Islet of Langerhans (tissue), 1 donor: ENCODE measurements around the gene MBLAC1.

Experiments
- FAIRE-seq: peaks from one replicate; lab custom pipeline; 2011; peaks lifted over from hg19 to GRCh38; lab: Jason Lieb, UNC

Gene MBLAC1

GRCh38 chr7:100126931-100127865, at the start of gene MBLAC1:
TSS of gene MBLAC1 (plus strand) at chr7:100126967. CDS start at chr7:100127396, 429 bp downstream.
- no peak for FAIRE-seq

- no peak for FAIRE-seq
These were observed 49.6 kb upstream of the MBLAC1 start for GRCh38 chr7:100077205-100077604.

- FAIRE-seq: no peak
These were observed 47.7 kb upstream of the MBLAC1 start for GRCh38 chr7:100079024-100079560.

GRCh38 chr7:100080907-100081534, 45.7 kb upstream of the MBLAC1 start:
- no peak for FAIRE-seq

GRCh38 chr7:100081535-100082102, 45.1 kb upstream of the MBLAC1 start, which contains the start of gene ZNF3:
TSS of gene ZNF3 (minus strand) at chr7:100081723. CDS start at chr7:100077357, 4,366 bp downstream.
- FAIRE-seq: peak; percentile 43

- no peak for FAIRE-seq
These were observed 43.8 kb upstream of the MBLAC1 start for GRCh38 chr7:100082978-100083377.

GRCh38 chr7:100085515-100085914, 41.3 kb upstream of the MBLAC1 start:
- no peak for FAIRE-seq

- FAIRE-seq: no peak
These were observed 39.6 kb upstream of the MBLAC1 start for GRCh38 chr7:100087055-100087750.

- no peak for FAIRE-seq
These were observed 38.6 kb upstream of the MBLAC1 start for GRCh38 chr7:100088095-100088620.

- FAIRE-seq: no peak
These were observed 37.9 kb upstream of the MBLAC1 start, which contains the start of gene COPS6 for GRCh38 chr7:100088621-100089457. TSS of gene COPS6 (plus strand) at chr7:100088969. CDS start at chr7:100088991, 22 bp downstream.

- no peak for FAIRE-seq
These were observed 37.1 kb upstream of the MBLAC1 start for GRCh38 chr7:100089458-100090196.

- no peak for FAIRE-seq
These were observed 36.0 kb upstream of the MBLAC1 start for GRCh38 chr7:100090527-100091410.

GRCh38 chr7:100091411-100092181, 35.2 kb upstream of the MBLAC1 start:
- no peak for FAIRE-seq

- no peak for FAIRE-seq
These were observed 33.7 kb upstream of the MBLAC1 start for GRCh38 chr7:100093054-100093453.

GRCh38 chr7:100093498-100093897, 33.3 kb upstream of the MBLAC1 start:
- FAIRE-seq: no peak

- FAIRE-seq: no peak
These were observed 32.8 kb upstream of the MBLAC1 start for GRCh38 chr7:100093925-100094486.

GRCh38 chr7:100095289-100095688, 31.5 kb upstream of the MBLAC1 start:
- no peak for FAIRE-seq

GRCh38 chr7:100095704-100096103, 31.1 kb upstream of the MBLAC1 start:
- FAIRE-seq: no peak
